HG03064 (cell line): ENCODE results near the gene LRFN2.

Experiments used
- ATAC-seq: cut with Tn5 transposase; IDR thresholded peaks from one replicate; pipeline ENCODE4 v1.9.1; 2021; ENCODE audit warnings: low read depth; ENCODE audit not compliant: unreplicated experiment

LRFN2 gene

GRCh38 chr6:40440053-40440452 lies 147.1 kb downstream of the LRFN2 start:
- no peak for ATAC-seq

GRCh38 chr6:40439026-40439800 lies 148.0 kb downstream of the LRFN2 start:
- ATAC-seq, result no peak

- ATAC-seq, result no peak
These were observed 148.8 kb downstream of the LRFN2 start for GRCh38 chr6:40438246-40438887.

GRCh38 chr6:40437631-40438030 lies 149.5 kb downstream of the LRFN2 start:
- no peak for ATAC-seq

- no peak for ATAC-seq
These were observed 150.2 kb downstream of the LRFN2 start for GRCh38 chr6:40436685-40437604.

- no peak for ATAC-seq
These were observed 154.2 kb downstream of the LRFN2 start for GRCh38 chr6:40432982-40433381.

GRCh38 chr6:40431706-40432105 lies 155.5 kb downstream of the LRFN2 start:
- ATAC-seq, result no peak

GRCh38 chr6:40427196-40427595 lies 160.0 kb downstream of the LRFN2 start:
- no peak for ATAC-seq

- ATAC-seq, result no peak
These were observed 160.7 kb downstream of the LRFN2 start for GRCh38 chr6:40426346-40427066.

GRCh38 chr6:40425192-40425919 lies 161.8 kb downstream of the LRFN2 start:
- no peak for ATAC-seq

- no peak for ATAC-seq
These were observed 165.1 kb downstream of the LRFN2 start for GRCh38 chr6:40422046-40422445.

- ATAC-seq, result no peak
These were observed 167.0 kb downstream of the LRFN2 start for GRCh38 chr6:40419946-40420728.

- no peak for ATAC-seq
These were observed 167.8 kb downstream of the LRFN2 start for GRCh38 chr6:40419377-40419776.

- no peak for ATAC-seq
These were observed 170.1 kb downstream of the LRFN2 start for GRCh38 chr6:40417031-40417430.

- ATAC-seq, result no peak
These were observed 172.5 kb downstream of the LRFN2 start for GRCh38 chr6:40414617-40415016.

- no peak for ATAC-seq
These were observed 173.9 kb downstream of the LRFN2 start for GRCh38 chr6:40413239-40413638.

- ATAC-seq, result no peak
These were observed 175.3 kb downstream of the LRFN2 start for GRCh38 chr6:40411881-40412280.

- ATAC-seq, result no peak
These were observed 176.3 kb downstream of the LRFN2 start for GRCh38 chr6:40410821-40411220.
